HCEC 1CT (cell line): ENCODE results near the gene DLGAP1.

Source experiments
- DNase-seq: peaks from one replicate; pipeline ENCODE4 v3.0.0-alpha.2; 2017

The DLGAP1 gene

GRCh38 chr18:3513481-3513880, 941.6 kb downstream of the DLGAP1 start:
- DNase-seq: no peak

- DNase-seq: peak; percentile 62
Measured at GRCh38 chr18:3511980-3512379, 943.1 kb downstream of the DLGAP1 start.

GRCh38 chr18:3510896-3511295, 944.2 kb downstream of the DLGAP1 start:
- no peak for DNase-seq

- no peak for DNase-seq
Measured at GRCh38 chr18:3510024-3510423, 945.1 kb downstream of the DLGAP1 start.

GRCh38 chr18:3508576-3509549, 946.2 kb downstream of the DLGAP1 start:
- DNase-seq: no peak

- no peak for DNase-seq
Measured at GRCh38 chr18:3504637-3505036, 950.5 kb downstream of the DLGAP1 start.

GRCh38 chr18:3502650-3503049, 952.5 kb downstream of the DLGAP1 start:
- no peak for DNase-seq

- no peak for DNase-seq
Measured at GRCh38 chr18:3500016-3500415, 955.1 kb downstream of the DLGAP1 start.

GRCh38 chr18:3499501-3499900, 955.6 kb downstream of the DLGAP1 start:
- no peak for DNase-seq

- DNase-seq: no peak
Measured at GRCh38 chr18:3498698-3499471, 956.2 kb downstream of the DLGAP1 start.

- DNase-seq: no peak
Measured at GRCh38 chr18:3495691-3496430, 959.2 kb downstream of the DLGAP1 start.

- no peak for DNase-seq
Measured at GRCh38 chr18:3494569-3494968, 960.5 kb downstream of the DLGAP1 start.

- no peak for DNase-seq
Measured at GRCh38 chr18:3494245-3494526, 960.9 kb downstream of the DLGAP1 start.

- DNase-seq: no peak
Measured at GRCh38 chr18:3493501-3494244, 961.4 kb downstream of the DLGAP1 start.

GRCh38 chr18:3492721-3493120, 962.4 kb downstream of the DLGAP1 start:
- no peak for DNase-seq

- no peak for DNase-seq
Measured at GRCh38 chr18:3491981-3492555, 963.0 kb downstream of the DLGAP1 start.

GRCh38 chr18:3489462-3489861, 965.6 kb downstream of the DLGAP1 start:
- no peak for DNase-seq

GRCh38 chr18:3486512-3486911, 968.6 kb downstream of the DLGAP1 start:
- DNase-seq: no peak

- DNase-seq: no peak
Measured at GRCh38 chr18:3485153-3486149, 969.7 kb downstream of the DLGAP1 start.

GRCh38 chr18:3482258-3482657, 972.8 kb downstream of the DLGAP1 start:
- DNase-seq: no peak

GRCh38 chr18:3481696-3482210, 973.4 kb downstream of the DLGAP1 start:
- DNase-seq: peak; percentile 59
